Measurements from ENCODE around the gene AGRN. TPM values are rescaled to one million over a fixed set of nuclear protein-coding genes. Genes with fewer than 3 reads are reported as not detected.

Gene AGRN
- total and polyA plus RNA-seq, 2 of the 4 experiments (the other 2 are of a cell fraction) = 8.1 to 115 TPM

DNA sequence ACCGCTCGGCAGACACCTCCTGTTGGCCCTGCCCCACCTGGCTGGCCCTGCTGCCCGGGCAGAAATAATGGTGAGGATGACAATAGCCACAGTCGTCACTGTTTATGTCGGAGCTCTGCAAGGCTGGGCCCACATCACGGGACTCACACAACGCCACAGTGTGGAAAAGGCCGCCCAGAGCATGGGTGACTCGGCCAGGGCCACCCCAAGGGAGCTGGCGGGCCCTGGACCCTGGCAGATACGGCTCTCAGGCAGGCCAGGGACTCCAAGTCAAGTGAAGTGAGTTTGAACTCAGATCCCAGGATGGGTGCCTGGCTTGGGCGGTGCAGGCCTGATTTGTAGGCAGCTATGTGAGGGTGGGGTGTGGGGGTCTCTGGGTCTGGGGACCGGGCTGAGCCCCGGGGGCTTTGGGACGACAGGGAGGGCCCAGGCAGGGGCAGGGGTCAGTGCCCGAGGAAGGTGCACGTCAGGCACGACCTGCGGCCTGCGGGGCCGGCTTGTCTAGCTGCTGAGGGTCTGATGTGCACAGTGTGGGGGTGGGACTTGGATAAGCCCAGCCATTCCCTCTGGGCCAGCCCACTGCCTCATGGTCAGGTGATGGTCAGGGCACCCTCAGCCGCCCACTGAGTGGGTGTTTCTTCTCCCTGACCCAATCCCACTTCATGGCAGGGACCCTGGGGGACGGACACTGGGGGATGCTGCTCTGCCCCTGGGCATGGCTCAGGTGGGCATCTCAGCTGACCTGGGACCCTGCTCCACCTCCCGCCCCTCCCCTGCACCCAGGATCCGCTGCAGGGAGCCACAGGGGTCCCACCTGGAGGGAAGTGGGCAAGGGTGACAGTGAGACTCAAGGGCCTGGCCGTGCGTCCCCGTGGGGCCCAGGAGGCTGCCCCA is 53.2 kb downstream of the AGRN start:
- Histone ChIP-seq H3K18ac (ENCODE audit: low read depth, low read length) (no peak overlapping the region), H4K8ac (ENCODE audit: low read depth in 2 of 2, low read length in 2 of 2) (no peak overlapping the region), H3K9me3 (ENCODE audit: control insufficient read depth, insufficient read depth, low read length) (no peaks in the 10 kb centered on the region), H3K4ac (ENCODE audit: low read depth, low read length) (no peak overlapping the region), H3K9me1 (ENCODE audit: insufficient read depth, low read length) (no peaks in the 10 kb centered on the region), H3K4me3 (ENCODE audit: insufficient read depth, low read depth, low read length) (no peak overlapping the region), H2AK9ac (replicated peaks; ENCODE audit: low read depth, low read length, poor library complexity) (no peak overlapping the region), H3K23ac (ENCODE audit: low read depth, low read length) (no peak overlapping the region), H3K4me1 (ENCODE audit: control insufficient read depth, insufficient read depth, low read length) (peaks cover 2% of the 10 kb centered on the region; the same call in 1 of the 2 replicates), H3K27me3 (ENCODE audit: control insufficient read depth, insufficient read depth, low read length) (no peaks in the 10 kb centered on the region; the same call in 1 of the 2 replicates), H2BK5ac (ENCODE audit: low read depth, low read length, poor library complexity, severe bottlenecking) (no peak overlapping the region), H3K79me1 (ENCODE audit: low read depth in 1 of 2, low read length in 2 of 2) (no peaks in the 10 kb centered on the region), H3K36me3 (ENCODE audit: control insufficient read depth, insufficient read depth, low read length) (no peaks in the 10 kb centered on the region), H2BK120ac (ENCODE audit: low read depth, low read length) (no peak overlapping the region), H4K20me1 (ENCODE audit: insufficient read depth, low read length) (no peaks in the 10 kb centered on the region), H2BK20ac (ENCODE audit: low read depth, low read length) (no peak overlapping the region), H4K5ac (ENCODE audit: low read depth, low read length) (no peak overlapping the region), H2BK15ac (ENCODE audit: low read depth, low read length) (no peak overlapping the region), H3K27ac (ENCODE audit: insufficient read depth, low read length) (no peak overlapping the region), H2AK5ac (ENCODE audit: low read depth, low read length) (no peak overlapping the region), H2AFZ (replicated peaks; ENCODE audit: low read length, poor library complexity) (no peak overlapping the region), H3K56ac (ENCODE audit: extremely low read depth, insufficient read depth, low read length) (no peak overlapping the region), H3K9ac (ENCODE audit: low read depth, low read length) (no peak overlapping the region), H3K14ac (replicated peaks; ENCODE audit: low read depth, low read length) (no peak overlapping the region), H4K91ac (ENCODE audit: insufficient read depth, low read depth, low read length) (no peak overlapping the region), H3K4me2 (ENCODE audit: low read depth, low read length) (no peak overlapping the region)
- no peak for ATAC-seq (ENCODE audit: low read depth)
- CTCF ChIA-PET = no interaction called here
- dilution Hi-C loops (cut with HindIII; ENCODE audit: low sequenced_read_pairs, unreplicated experiment) (no loop called here), in situ Hi-C loops (cut with MboI; ENCODE audit: low sequenced_read_pairs) (no loop called here), intact Hi-C loops (cut with micrococcal nuclease) (no loop called here)
- POLR2A ChIA-PET (ENCODE audit: unreplicated experiment) = interaction anchor here (0.6 kb wide), 1 partner anchor 13 kb away, joined by 3 read pairs; no protein-coding TSS in a partner anchor
- DNase-seq = no peak
- no TSS peak for BruUV-seq (replicated peaks)
- 73% methylated on average over 15 of the region's 28 CpGs; no CpG with 5 or more reads in 1 of the 2 experiments for WGBS, 2 experiments (ENCODE audit: extremely low coverage in 2 of 2, insufficient read length in 1 of 2)
- no peak for TF ChIP-seq RFX5 (IDR thresholded peaks at IDR 0.05; ENCODE audit: low read depth, low read length)
- TF ChIP-seq FOS (IDR thresholded peaks at IDR 0.05; ENCODE audit: low read depth, low read length) = no peak
- TF ChIP-seq SMC3 (IDR thresholded peaks at IDR 0.05; ENCODE audit: low read depth, low read length) = no peak
- TF ChIP-seq BHLHE40 (IDR thresholded peaks at IDR 0.05; ENCODE audit: low read depth, low read length) = no peak
- no peak for TF ChIP-seq MAZ (IDR thresholded peaks at IDR 0.05; ENCODE audit: borderline replicate concordance, low read depth, low read length)
- no peak for TF ChIP-seq NFE2L2 (IDR thresholded peaks at IDR 0.05; ENCODE audit: low read depth, low read length)
- TF ChIP-seq MXI1 (IDR thresholded peaks at IDR 0.05; ENCODE audit: borderline replicate concordance, low read depth, low read length) = no peak
- no peak for TF ChIP-seq RAD21 (IDR thresholded peaks at IDR 0.05; ENCODE audit: low read length)
- TF ChIP-seq CEBPB (IDR thresholded peaks at IDR 0.05; ENCODE audit: low read depth, low read length) = no peak
- TF ChIP-seq MAFK (IDR thresholded peaks at IDR 0.05; ENCODE audit: low read depth, low read length) = no peak
- TF ChIP-seq, protein P1, sequence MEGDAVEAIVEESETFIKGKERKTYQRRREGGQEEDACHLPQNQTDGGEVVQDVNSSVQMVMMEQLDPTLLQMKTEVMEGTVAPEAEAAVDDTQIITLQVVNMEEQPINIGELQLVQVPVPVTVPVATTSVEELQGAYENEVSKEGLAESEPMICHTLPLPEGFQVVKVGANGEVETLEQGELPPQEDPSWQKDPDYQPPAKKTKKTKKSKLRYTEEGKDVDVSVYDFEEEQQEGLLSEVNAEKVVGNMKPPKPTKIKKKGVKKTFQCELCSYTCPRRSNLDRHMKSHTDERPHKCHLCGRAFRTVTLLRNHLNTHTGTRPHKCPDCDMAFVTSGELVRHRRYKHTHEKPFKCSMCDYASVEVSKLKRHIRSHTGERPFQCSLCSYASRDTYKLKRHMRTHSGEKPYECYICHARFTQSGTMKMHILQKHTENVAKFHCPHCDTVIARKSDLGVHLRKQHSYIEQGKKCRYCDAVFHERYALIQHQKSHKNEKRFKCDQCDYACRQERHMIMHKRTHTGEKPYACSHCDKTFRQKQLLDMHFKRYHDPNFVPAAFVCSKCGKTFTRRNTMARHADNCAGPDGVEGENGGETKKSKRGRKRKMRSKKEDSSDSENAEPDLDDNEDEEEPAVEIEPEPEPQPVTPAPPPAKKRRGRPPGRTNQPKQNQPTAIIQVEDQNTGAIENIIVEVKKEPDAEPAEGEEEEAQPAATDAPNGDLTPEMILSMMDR (conservative IDR thresholded peaks at IDR 0.05; ENCODE audit: low read depth, low read length) = no peak

Measured in IMR-90 (cell line).